C4-2B (cell line): ENCODE results near the gene MIOX.

Experiments
- CTCF ChIP-seq: fragments of 450-650 bp; conservative IDR thresholded peaks from 2 replicates; pipeline ENCODE4 v1.5.1; 2017; ENCODE audit warnings: mild to moderate bottlenecking
- ZFX ChIP-seq: fragments of 450-650 bp; IDR thresholded peaks from 2 replicates; pipeline ENCODE4 v1.6.1; 2017

- TF ChIP-seq CTCF (no peak), ZFX (no peak)
Measured at GRCh38 chr22:50502096-50502495, 15.4 kb downstream of the MIOX start.
